ENCODE measurements around the gene GRK3.

The GRK3 gene

GRCh38 chr22:25741692-25742626 is 177.5 kb downstream of the GRK3 start, which contains the start of gene MYO18B:
MYO18B (plus strand) TSS chr22:25742188; CDS start chr22:25761093, 18,905 bp downstream.
- DNase-seq, result no peak

- DNase-seq, result no peak
These were observed 178.6 kb downstream of the GRK3 start for GRCh38 chr22:25742918-25743708.

- no peak for DNase-seq
These were observed 180.2 kb downstream of the GRK3 start for GRCh38 chr22:25744694-25745093.

- DNase-seq, result no peak
These were observed 181.0 kb downstream of the GRK3 start for GRCh38 chr22:25745341-25746011.

- DNase-seq, result no peak
These were observed 181.5 kb downstream of the GRK3 start for GRCh38 chr22:25746012-25746373.

GRCh38 chr22:25747245-25747944 is 182.9 kb downstream of the GRK3 start:
- no peak for DNase-seq

- DNase-seq, result no peak
These were observed 183.7 kb downstream of the GRK3 start for GRCh38 chr22:25748140-25748539.

GRCh38 chr22:25748704-25749103 is 184.2 kb downstream of the GRK3 start:
- no peak for DNase-seq

- no peak for DNase-seq
These were observed 185.1 kb downstream of the GRK3 start for GRCh38 chr22:25749420-25750169.

GRCh38 chr22:25750569-25751173 is 186.2 kb downstream of the GRK3 start:
- no peak for DNase-seq

- no peak for DNase-seq
These were observed 186.7 kb downstream of the GRK3 start for GRCh38 chr22:25751174-25751581.

- no peak for DNase-seq
These were observed 188.2 kb downstream of the GRK3 start for GRCh38 chr22:25752615-25753214.

- no peak for DNase-seq
These were observed 188.8 kb downstream of the GRK3 start for GRCh38 chr22:25753252-25753651.

GRCh38 chr22:25754527-25755202 is 190.2 kb downstream of the GRK3 start:
- no peak for DNase-seq

- DNase-seq, result no peak
These were observed 193.2 kb downstream of the GRK3 start for GRCh38 chr22:25757686-25758085.

GRCh38 chr22:25758316-25758715 is 193.8 kb downstream of the GRK3 start:
- no peak for DNase-seq

- no peak for DNase-seq
These were observed 195.4 kb downstream of the GRK3 start for GRCh38 chr22:25759825-25760231.

GRCh38 chr22:25760294-25760693 is 195.8 kb downstream of the GRK3 start:
- no peak for DNase-seq

- DNase-seq, result no peak
These were observed 196.5 kb downstream of the GRK3 start for GRCh38 chr22:25760848-25761595.

GRCh38 chr22:25762147-25762546 is 197.7 kb downstream of the GRK3 start:
- no peak for DNase-seq
